Panc1 (cell line): ENCODE data around the gene SEMA7A.

ENCODE experiments used
- CTCF ChIP-seq: fragments of 450-650 bp; IDR thresholded peaks from 2 replicates; pipeline ENCODE4 v1.5.1; 2017; ENCODE audit warnings: mild to moderate bottlenecking
- POLR2AphosphoS5 ChIP-seq: IDR thresholded peaks from 2 replicates; pipeline ENCODE4 v1.6.1; 2012; ENCODE audit warnings: mild to moderate bottlenecking, low read depth, low read length, moderate library complexity
- REST ChIP-seq, 2 experiments: IDR thresholded peaks; 2 replicates each; pipeline ENCODE4 v1.6.1; 2011 to 2012; ENCODE audit warnings: low read depth in 2 of 2, control low read depth in 1 of 2, low read length in 1 of 2, mild to moderate bottlenecking in 1 of 2, moderate library complexity in 1 of 2; ENCODE audit not compliant: insufficient read depth in 1 of 2
- SIN3A ChIP-seq: IDR thresholded peaks from 2 replicates; pipeline ENCODE4 v1.6.1; 2012; ENCODE audit warnings: low read depth, mild to moderate bottlenecking, low read length, moderate library complexity, borderline replicate concordance; ENCODE audit not compliant: insufficient read depth
- TCF7L2 ChIP-seq: IDR thresholded peaks from 2 replicates; pipeline ENCODE4 v1.6.1; 2011; ENCODE audit warnings: mild to moderate bottlenecking, low read depth, low read length, inconsistent platforms

DNA sequence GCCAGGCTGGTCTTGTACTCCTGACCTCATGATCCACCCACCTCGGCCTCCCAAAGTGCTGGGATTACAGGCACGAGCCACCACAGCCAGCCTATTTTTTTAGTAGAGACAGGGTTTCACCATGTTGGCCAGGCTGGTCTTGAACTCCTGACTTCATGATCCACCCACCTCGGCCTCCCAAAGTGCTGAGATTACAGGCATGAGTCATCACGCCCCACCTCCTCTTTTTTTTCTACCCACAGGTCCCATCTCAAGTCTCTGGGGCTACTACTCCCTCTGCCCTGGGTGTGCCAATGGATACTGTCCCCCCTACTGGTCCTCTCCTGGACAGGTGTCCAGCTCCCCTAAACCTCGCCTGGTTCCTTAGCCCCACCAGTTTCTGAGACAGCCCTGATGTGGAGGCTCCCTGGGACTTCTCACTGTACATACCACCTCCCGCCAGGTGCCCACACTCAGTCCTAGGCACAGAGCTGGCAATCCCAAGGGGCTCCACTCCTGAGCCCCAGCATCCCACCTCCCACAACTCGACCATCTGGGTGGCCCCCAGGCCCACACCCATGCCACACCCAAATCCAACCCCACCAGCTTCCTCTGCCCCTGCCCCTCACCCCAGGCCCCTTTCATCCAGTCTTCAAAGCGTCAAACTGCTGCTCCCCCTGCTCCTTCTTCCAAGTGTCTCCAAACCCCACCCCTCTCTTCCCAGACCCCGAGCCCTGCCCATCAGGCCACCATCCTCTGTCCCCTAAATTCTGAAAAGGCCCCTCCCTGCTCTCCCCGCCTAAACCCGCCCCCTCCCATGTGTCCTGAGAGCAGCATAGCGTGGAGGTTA, 53.2 kb downstream of the SEMA7A start:
- TF ChIP-seq POLR2AphosphoS5 (no peak), REST (IDR thresholded peaks at IDR 0.05; ENCODE audit: insufficient read depth in 1 of 2, low read depth in 2 of 2, low read length in 1 of 2) (no peak), CTCF (no peak), TCF7L2 (no peak), SIN3A (no peak)
